ENCODE measurements around the gene SLC1A1.

SLC1A1 gene

DNA sequence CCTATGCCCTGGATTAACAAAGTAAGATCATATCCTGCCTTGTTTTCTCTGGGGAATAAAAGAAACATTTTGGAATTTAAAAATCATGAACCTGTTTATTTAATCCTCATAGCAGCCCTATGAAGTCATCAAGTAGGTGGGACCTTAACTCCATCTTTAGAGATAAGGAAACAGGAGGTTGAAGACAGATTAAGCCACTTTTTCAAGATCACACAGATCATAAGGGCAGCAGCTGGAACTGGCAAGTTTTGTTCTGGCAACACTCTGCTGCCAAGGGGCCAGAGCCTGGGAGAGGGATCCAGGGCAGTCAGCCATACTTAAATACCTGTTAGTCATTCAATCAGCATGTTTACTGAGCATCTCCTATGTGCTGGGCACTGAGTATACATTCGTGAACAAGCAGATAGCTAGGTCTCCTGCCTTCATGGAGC lies 63.7 kb downstream of the SLC1A1 start:
- no peak overlapping the region for H3K9ac ChIP-seq (ENCODE audit: insufficient read length)
- no peak overlapping the region for H3K4me3 ChIP-seq
- DNase-seq (ENCODE audit: low read depth, low spot score), result no peak
- no peak for TF ChIP-seq EZH2 (IDR thresholded peaks at IDR 0.05)
- TF ChIP-seq FOXP2 (optimal IDR thresholded peaks at IDR 0.05; ENCODE audit: control extremely low read depth, extremely low read length, insufficient read depth), result no peak
- no peak for TF ChIP-seq POLR2AphosphoS5 (IDR thresholded peaks at IDR 0.05; ENCODE audit: borderline replicate concordance, low read depth, low read length)
- H3K9me3 ChIP-seq (ENCODE audit: low read depth, low read length), result no peaks in the 10 kb centered on the region
- H3K36me3 ChIP-seq (ENCODE audit: insufficient read depth, low read length), result no peaks in the 10 kb centered on the region
- no peak overlapping the region for H3K27ac ChIP-seq

DNA sequence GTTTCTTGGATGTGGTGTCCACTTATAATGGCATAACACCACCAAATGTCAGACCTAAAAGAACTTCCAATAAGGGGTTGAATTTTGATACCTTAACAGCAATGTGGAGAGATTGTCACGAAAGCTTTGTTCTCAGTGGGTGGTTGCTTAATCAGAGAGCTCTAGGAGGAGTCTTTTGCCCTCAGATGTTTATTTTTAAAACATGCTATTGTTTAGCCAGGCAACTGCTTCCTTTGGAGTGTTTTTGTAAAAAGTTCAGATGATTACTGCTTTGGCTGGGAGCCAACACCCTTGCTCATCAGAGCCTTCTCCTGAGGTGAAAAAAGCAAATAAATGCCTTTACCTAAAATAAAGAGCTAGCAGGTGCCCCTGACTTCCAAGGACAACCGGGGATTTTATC lies 65.0 kb downstream of the SLC1A1 start:
- Histone ChIP-seq H3K27ac (no peak overlapping the region), H3K36me3 (ENCODE audit: insufficient read depth, low read length) (no peaks in the 10 kb centered on the region), H3K9me3 (ENCODE audit: low read depth, low read length) (no peaks in the 10 kb centered on the region), H3K4me3 (no peak overlapping the region), H3K9ac (ENCODE audit: insufficient read length) (no peak overlapping the region)
- DNase-seq (ENCODE audit: low read depth, low spot score), result no peak
- no peak for TF ChIP-seq FOXP2 (optimal IDR thresholded peaks at IDR 0.05; ENCODE audit: control extremely low read depth, extremely low read length, insufficient read depth)
- no peak for TF ChIP-seq POLR2AphosphoS5 (IDR thresholded peaks at IDR 0.05; ENCODE audit: borderline replicate concordance, low read depth, low read length)
- TF ChIP-seq EZH2 (IDR thresholded peaks at IDR 0.05), result no peak

DNA sequence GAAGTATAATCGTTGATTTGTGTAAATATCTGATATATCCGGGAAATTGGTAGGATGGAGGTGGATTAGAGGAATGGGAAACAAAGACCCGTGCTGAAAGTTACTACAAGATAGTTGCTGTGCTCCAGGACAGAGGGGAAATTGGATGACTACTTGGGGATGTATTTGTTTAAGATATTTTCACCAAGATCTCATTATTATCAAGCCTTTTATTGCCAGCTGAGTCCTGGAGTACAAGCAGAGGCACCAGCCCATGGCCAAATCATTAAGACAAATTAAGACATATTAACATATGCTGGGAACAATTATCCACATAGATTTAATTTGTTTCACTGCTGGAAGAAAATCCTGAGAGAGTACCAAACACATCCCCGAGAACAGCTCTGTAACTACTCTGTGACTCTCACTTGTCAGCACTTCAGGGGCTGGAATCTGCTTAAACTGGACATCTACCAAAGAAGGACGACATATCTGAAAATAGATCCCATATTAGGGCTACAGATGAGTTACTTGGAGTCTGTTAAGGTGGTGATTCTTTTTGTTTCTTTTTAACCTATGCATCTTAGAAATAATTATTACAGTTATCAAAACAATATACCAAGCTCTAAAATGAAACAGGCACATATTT lies 68.2 kb downstream of the SLC1A1 start:
- TF ChIP-seq EZH2 (IDR thresholded peaks at IDR 0.05), result no peak
- TF ChIP-seq FOXP2 (optimal IDR thresholded peaks at IDR 0.05; ENCODE audit: control extremely low read depth, extremely low read length, insufficient read depth), result no peak
- TF ChIP-seq POLR2AphosphoS5 (IDR thresholded peaks at IDR 0.05; ENCODE audit: borderline replicate concordance, low read depth, low read length), result no peak
- H3K27ac ChIP-seq, result no peak overlapping the region
- no peaks in the 10 kb centered on the region for H3K36me3 ChIP-seq (ENCODE audit: insufficient read depth, low read length)
- DNase-seq (ENCODE audit: low read depth, low spot score), result no peak
- H3K4me3 ChIP-seq, result no peak overlapping the region
- H3K9me3 ChIP-seq (ENCODE audit: low read depth, low read length), result no peaks in the 10 kb centered on the region
- no peak overlapping the region for H3K9ac ChIP-seq (ENCODE audit: insufficient read length)

DNA sequence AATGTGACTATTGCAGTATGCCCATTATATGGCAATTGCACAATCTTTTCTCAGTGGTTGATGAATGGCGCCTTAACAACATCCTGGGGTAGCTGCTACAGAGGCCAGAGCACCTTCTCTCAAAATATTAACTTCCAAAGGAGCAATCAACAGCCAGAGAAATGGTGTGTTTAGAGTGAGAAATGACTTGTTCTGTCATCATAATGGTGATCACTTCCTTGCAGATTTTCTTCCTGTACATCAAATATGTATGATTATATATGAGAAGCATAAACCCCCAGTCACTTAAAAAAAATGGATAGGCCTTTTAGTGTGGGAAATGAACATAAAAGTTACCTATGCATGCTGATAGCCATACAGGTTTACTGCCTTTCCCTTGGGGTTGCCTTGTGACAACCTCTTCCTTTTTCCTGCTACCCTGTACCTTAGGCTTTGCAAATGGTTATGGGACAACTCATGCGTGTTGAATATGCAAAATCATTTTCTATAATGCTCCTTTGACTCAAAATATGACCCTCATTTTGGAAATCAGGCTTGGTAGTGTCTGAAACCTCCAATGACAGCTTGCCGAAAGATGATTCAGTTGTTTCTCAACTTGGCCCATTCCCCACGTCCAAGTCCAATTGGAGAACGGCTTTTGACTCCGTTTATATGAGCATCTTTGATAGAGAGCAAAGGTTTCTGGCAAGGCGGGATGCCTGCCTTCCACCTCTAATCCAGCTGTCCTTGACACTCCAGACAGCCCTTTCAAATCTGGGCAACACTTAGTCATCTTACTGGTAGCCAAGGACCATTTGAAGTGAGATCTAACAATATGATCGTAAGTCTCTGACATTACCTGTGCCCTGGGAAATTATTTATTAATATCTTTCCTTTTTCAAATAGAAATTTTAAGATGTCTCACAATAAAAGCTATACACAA lies 69.3 kb downstream of the SLC1A1 start:
- no peak overlapping the region for H3K4me3 ChIP-seq
- H3K9me3 ChIP-seq (ENCODE audit: low read depth, low read length), result no peaks in the 10 kb centered on the region
- no peak overlapping the region for H3K9ac ChIP-seq (ENCODE audit: insufficient read length)
- H3K27ac ChIP-seq, result no peak overlapping the region
- DNase-seq (ENCODE audit: low read depth, low spot score), result no peak
- H3K36me3 ChIP-seq (ENCODE audit: insufficient read depth, low read length), result peaks cover 6% of the 10 kb centered on the region; the same call in 1 of the 2 replicates
- no peak for TF ChIP-seq POLR2AphosphoS5 (IDR thresholded peaks at IDR 0.05; ENCODE audit: borderline replicate concordance, low read depth, low read length)
- TF ChIP-seq EZH2 (IDR thresholded peaks at IDR 0.05), result no peak
- TF ChIP-seq FOXP2 (optimal IDR thresholded peaks at IDR 0.05; ENCODE audit: control extremely low read depth, extremely low read length, insufficient read depth), result no peak

DNA sequence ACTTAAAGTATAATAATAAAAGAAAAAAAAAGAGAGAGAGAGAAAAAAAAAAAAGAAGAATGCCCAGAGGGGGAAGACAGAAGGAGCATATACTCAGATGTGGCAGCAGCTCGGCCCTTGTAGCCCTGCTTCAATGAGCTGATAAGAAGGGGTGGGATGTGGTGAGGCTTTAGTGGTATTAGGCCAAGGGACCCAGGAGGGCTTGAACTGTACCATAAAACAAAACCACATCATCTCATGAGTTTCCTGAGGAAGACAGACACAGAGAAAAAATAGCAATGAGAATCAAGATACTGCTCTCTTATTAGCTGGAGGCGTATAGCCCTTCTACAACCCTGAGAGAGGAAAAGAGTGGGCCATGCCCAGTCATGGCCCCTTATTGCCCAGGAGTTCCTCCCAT lies 72.8 kb downstream of the SLC1A1 start:
- TF ChIP-seq EZH2 (IDR thresholded peaks at IDR 0.05), result no peak
- no peak for TF ChIP-seq POLR2AphosphoS5 (IDR thresholded peaks at IDR 0.05; ENCODE audit: borderline replicate concordance, low read depth, low read length)
- no peak for TF ChIP-seq FOXP2 (optimal IDR thresholded peaks at IDR 0.05; ENCODE audit: control extremely low read depth, extremely low read length, insufficient read depth)
- no peak overlapping the region for H3K27ac ChIP-seq
- DNase-seq (ENCODE audit: low read depth, low spot score), result no peak
- no peak overlapping the region for H3K4me3 ChIP-seq
- no peaks in the 10 kb centered on the region for H3K9me3 ChIP-seq (ENCODE audit: low read depth, low read length)
- peaks cover 6% of the 10 kb centered on the region; the same call in 1 of the 2 replicates for H3K36me3 ChIP-seq (ENCODE audit: insufficient read depth, low read length)
- no peak overlapping the region for H3K9ac ChIP-seq (ENCODE audit: insufficient read length)

DNA sequence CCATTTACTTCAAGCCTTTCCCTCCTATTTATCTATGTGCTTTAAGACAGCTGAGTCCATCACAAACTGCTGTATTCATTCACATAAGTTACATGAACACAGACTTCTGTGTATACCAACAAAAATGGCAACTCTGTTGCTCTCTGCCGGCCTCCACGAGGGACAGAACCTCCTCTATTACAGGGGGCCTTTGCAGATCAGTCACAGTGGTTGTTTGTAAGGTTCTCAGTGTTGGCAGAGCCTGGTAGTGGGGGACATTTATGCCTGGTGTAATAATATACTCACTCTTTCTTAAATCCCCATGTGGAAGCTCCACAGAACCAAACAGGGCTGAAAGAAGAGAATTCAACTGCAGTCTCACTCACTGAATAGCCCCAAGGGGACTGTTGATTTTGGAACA lies 76.5 kb downstream of the SLC1A1 start:
- DNase-seq (ENCODE audit: low read depth, low spot score), result no peak
- H3K9ac ChIP-seq (ENCODE audit: insufficient read length), result no peak overlapping the region
- H3K27ac ChIP-seq, result no peak overlapping the region
- TF ChIP-seq POLR2AphosphoS5 (IDR thresholded peaks at IDR 0.05; ENCODE audit: borderline replicate concordance, low read depth, low read length), result no peak
- TF ChIP-seq EZH2 (IDR thresholded peaks at IDR 0.05), result no peak
- no peak for TF ChIP-seq FOXP2 (optimal IDR thresholded peaks at IDR 0.05; ENCODE audit: control extremely low read depth, extremely low read length, insufficient read depth)
- H3K4me3 ChIP-seq, result no peak overlapping the region
- peaks cover 6% of the 10 kb centered on the region; the same call in 1 of the 2 replicates for H3K36me3 ChIP-seq (ENCODE audit: insufficient read depth, low read length)
- no peaks in the 10 kb centered on the region for H3K9me3 ChIP-seq (ENCODE audit: low read depth, low read length)

DNA sequence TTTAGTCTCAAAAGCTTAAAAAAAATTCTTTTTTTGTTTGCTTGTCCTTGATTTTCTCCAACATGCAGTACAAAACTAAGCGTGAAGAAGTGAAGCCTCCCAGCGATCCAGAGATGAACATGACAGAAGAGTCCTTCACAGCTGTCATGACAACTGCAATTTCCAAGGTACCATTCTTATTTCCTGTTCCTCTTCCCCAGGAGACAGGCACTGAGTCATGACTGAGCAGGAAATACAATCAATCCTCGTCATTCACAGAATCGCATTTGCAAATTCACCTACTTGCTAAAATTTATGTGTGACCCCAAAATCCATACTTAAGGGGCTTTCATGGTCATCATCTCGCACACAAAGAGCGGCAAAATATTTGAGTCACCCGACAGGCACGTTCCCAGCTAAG lies 77.3 kb downstream of the SLC1A1 start:
- Histone ChIP-seq H3K9me3 (ENCODE audit: low read depth, low read length) (no peaks in the 10 kb centered on the region), H3K27ac (no peak overlapping the region), H3K9ac (ENCODE audit: insufficient read length) (no peak overlapping the region), H3K36me3 (ENCODE audit: insufficient read depth, low read length) (peaks cover 6% of the 10 kb centered on the region; the same call in 1 of the 2 replicates), H3K4me3 (no peak overlapping the region)
- TF ChIP-seq FOXP2 (optimal IDR thresholded peaks at IDR 0.05; ENCODE audit: control extremely low read depth, extremely low read length, insufficient read depth) (no peak), EZH2 (IDR thresholded peaks at IDR 0.05) (no peak), POLR2AphosphoS5 (IDR thresholded peaks at IDR 0.05; ENCODE audit: borderline replicate concordance, low read depth, low read length) (no peak)
- DNase-seq (ENCODE audit: low read depth, low spot score), result no peak

DNA sequence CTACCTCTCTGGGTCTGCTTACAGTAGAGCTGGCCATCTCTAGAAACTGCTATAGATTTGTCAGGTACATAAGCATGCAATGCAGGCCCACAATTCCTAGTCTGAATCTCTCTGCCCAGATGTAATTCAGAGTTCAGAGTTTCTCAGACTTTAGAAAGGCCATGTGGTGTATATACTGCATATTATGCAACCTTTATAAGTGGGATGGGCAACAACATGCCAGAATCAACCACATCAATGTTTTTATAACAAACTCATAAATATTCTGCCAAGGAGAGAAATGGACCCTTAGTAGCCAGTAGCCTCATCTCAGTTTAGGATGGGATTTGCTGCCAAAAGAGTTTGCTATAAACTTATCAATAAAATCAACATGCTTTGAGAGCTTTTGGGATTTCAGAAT lies 78.8 kb downstream of the SLC1A1 start:
- Histone ChIP-seq H3K9ac (ENCODE audit: insufficient read length) (no peak overlapping the region), H3K27ac (no peak overlapping the region), H3K36me3 (ENCODE audit: insufficient read depth, low read length) (peaks cover 5% of the 10 kb centered on the region; the same call in 1 of the 2 replicates), H3K4me3 (no peak overlapping the region), H3K9me3 (ENCODE audit: low read depth, low read length) (no peaks in the 10 kb centered on the region)
- no peak for DNase-seq (ENCODE audit: low read depth, low spot score)
- no peak for TF ChIP-seq EZH2 (IDR thresholded peaks at IDR 0.05)
- no peak for TF ChIP-seq POLR2AphosphoS5 (IDR thresholded peaks at IDR 0.05; ENCODE audit: borderline replicate concordance, low read depth, low read length)
- TF ChIP-seq FOXP2 (optimal IDR thresholded peaks at IDR 0.05; ENCODE audit: control extremely low read depth, extremely low read length, insufficient read depth), result no peak
